ENCODE results near the gene CD1E. TPM values are rescaled to one million over a fixed set of nuclear protein-coding genes. Genes with fewer than 3 reads are reported as not detected.

The CD1E gene
- polyA plus RNA-seq, 1 experiment = not detected

- ChIA-PET CTCF (no interaction called here), POLR2A (no interaction called here)
- no peak for TF ChIP-seq CTCF (IDR thresholded peaks at IDR 0.05; ENCODE audit: insufficient read depth, low read depth, low read length)
These were observed 561 bp downstream of the CD1E start for GRCh38 chr1:158354255-158354654.

GRCh38 chr1:158355773-158356285 lies 2.1 kb downstream of the CD1E start:
- TF ChIP-seq CTCF (IDR thresholded peaks at IDR 0.05; ENCODE audit: insufficient read depth, low read depth, low read length) = no peak
- DNase-seq (ENCODE audit: low read depth) = no peak
- Histone ChIP-seq H3K27me3 (ENCODE audit: control insufficient read depth, insufficient read depth, low read length) (no peaks in the 10 kb centered on the region), H3K36me3 (ENCODE audit: control insufficient read depth, insufficient read depth, low read length) (no peaks in the 10 kb centered on the region), H3K4me3 (ENCODE audit: low read depth, low read length) (no peak overlapping the region)
- POLR2A ChIA-PET = no interaction called here
- CTCF ChIA-PET = no interaction called here

More at GRCh38 chr1:158354255-158354654, 561 bp downstream of the CD1E start:
- Histone ChIP-seq H3K4me3 (ENCODE audit: low read depth, low read length) (no peak overlapping the region), H3K27me3 (ENCODE audit: control insufficient read depth, insufficient read depth, low read length) (no peaks in the 10 kb centered on the region), H3K36me3 (ENCODE audit: control insufficient read depth, insufficient read depth, low read length) (no peaks in the 10 kb centered on the region)
- DNase-seq (ENCODE audit: low read depth) = no peak

- ChIA-PET CTCF (no interaction called here), POLR2A (no interaction called here)
- Histone ChIP-seq H3K36me3 (ENCODE audit: control insufficient read depth, insufficient read depth, low read length) (no peaks in the 10 kb centered on the region), H3K27me3 (ENCODE audit: control insufficient read depth, insufficient read depth, low read length) (no peaks in the 10 kb centered on the region), H3K4me3 (ENCODE audit: low read depth, low read length) (no peak overlapping the region)
- no peak for TF ChIP-seq CTCF (IDR thresholded peaks at IDR 0.05; ENCODE audit: insufficient read depth, low read depth, low read length)
- DNase-seq (ENCODE audit: low read depth) = no peak
These were observed 2.9 kb downstream of the CD1E start for GRCh38 chr1:158356616-158357015.

- ChIA-PET POLR2A (no interaction called here), CTCF (no interaction called here)
- H3K36me3 ChIP-seq (ENCODE audit: control insufficient read depth, insufficient read depth, low read length) = no peaks in the 10 kb centered on the region
- no peak overlapping the region for H3K4me3 ChIP-seq (ENCODE audit: low read depth, low read length)
- no peak for DNase-seq (ENCODE audit: low read depth)
- no peak for TF ChIP-seq CTCF (IDR thresholded peaks at IDR 0.05; ENCODE audit: insufficient read depth, low read depth, low read length)
- H3K27me3 ChIP-seq (ENCODE audit: control insufficient read depth, insufficient read depth, low read length) = no peaks in the 10 kb centered on the region
These were observed 3.7 kb downstream of the CD1E start for GRCh38 chr1:158357441-158357840.

- no peaks in the 10 kb centered on the region for H3K27me3 ChIP-seq (ENCODE audit: control insufficient read depth, insufficient read depth, low read length)
- no peaks in the 10 kb centered on the region for H3K36me3 ChIP-seq (ENCODE audit: control insufficient read depth, insufficient read depth, low read length)
- DNase-seq (ENCODE audit: low read depth) = no peak
- CTCF ChIA-PET = no interaction called here
- TF ChIP-seq CTCF (IDR thresholded peaks at IDR 0.05; ENCODE audit: insufficient read depth, low read depth, low read length) = no peak
- POLR2A ChIA-PET = no interaction called here
- no peak overlapping the region for H3K4me3 ChIP-seq (ENCODE audit: low read depth, low read length)
These were observed 8.8 kb downstream of the CD1E start for GRCh38 chr1:158362482-158362881.
